A549 treated with Hydrocortisone at 1 μM for 4 hours (cell line): ENCODE measurements around the gene IBSP. TPM values are rescaled to one million over a fixed set of nuclear protein-coding genes. Genes with fewer than 3 reads are reported as not detected.

ENCODE experiments used
- total RNA-seq: library from RNA; stranded (reverse); fragments of 200-300 nt; extraction: Qiagen RNA extraction; gene quantifications from 5 replicates; pipeline ENCODE4 v1.2.3, GENCODE V29; 2022

Gene IBSP, protein sequence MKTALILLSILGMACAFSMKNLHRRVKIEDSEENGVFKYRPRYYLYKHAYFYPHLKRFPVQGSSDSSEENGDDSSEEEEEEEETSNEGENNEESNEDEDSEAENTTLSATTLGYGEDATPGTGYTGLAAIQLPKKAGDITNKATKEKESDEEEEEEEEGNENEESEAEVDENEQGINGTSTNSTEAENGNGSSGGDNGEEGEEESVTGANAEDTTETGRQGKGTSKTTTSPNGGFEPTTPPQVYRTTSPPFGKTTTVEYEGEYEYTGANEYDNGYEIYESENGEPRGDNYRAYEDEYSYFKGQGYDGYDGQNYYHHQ
- not detected in 5 replicates for total RNA-seq

DNA sequence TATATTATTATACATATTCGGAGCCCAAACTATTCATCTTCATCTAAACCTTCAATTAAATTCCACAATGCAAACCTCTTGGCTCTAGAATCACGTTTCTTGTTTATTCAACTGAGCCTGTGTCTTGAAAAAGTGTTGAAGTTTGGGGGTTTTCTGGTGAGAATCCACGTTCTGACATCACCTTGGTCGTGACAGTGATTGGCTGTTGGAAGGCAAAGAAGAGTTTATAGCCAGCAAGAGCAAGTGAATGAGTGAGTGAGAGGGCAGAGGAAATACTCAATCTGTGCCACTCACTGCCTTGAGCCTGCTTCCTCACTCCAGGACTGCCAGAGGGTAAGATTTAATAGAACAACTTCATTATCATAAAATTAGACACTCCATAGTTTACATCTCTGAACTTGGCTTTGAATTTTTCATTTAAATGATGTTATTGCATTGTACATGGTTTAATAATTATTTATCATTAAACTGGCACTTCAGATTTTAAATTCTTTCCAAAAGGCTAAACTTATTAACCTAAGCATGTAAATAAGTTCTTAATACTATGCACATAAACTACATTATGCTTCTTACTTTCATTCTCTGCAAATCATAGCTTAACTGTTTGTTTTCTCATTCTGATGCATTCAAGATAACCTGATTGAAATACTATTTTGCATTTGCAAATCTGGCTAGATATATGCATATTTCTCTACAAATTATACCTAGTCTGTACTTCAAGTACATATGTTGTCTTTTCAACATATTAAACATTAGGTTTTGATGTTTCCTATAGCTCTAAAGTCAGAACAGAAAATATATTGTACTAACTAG lies at the start of gene IBSP:
IBSP (plus strand) TSS at position 254 of the 813 bp plus-strand sequence. CDS start 2,808 bp downstream, outside the sequence.

DNA sequence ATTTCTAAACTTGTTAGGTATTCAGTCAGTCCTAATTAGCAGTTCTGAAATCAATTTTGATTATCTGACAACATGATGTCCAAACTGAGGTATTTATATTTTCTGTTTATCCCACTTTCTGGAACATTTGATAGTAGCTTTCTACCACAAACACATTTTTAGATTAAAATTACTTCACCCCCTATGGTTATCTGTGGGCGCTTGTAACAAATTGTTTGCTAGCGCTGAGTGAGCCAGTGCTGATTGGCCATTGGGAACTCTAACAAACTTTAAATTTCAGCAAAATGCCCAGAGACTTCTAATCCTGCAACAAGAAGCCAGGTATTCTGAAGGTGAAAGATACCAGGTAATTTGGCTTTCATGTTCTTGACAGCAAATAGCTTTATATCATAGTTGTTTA lies 33.3 kb downstream of the IBSP start, which contains the start of gene MEPE:
MEPE (plus strand) TSS at position 301 of the 400 bp plus-strand sequence. CDS start 1,746 bp downstream, outside the sequence.

Other genes with a start within 250 kb of the IBSP start
- not detected in 5 replicates for gene DSPP, start 191.0 kb upstream of the IBSP start, total RNA-seq
- gene DMP1, start 149.3 kb upstream of the IBSP start, total RNA-seq, result not detected in 5 replicates
- not detected in 5 replicates for gene MEPE, start 33.4 kb downstream of the IBSP start, total RNA-seq
- gene SPP1, start 176.2 kb downstream of the IBSP start, total RNA-seq, result 136 to 194 TPM (median 162 TPM) in 5 replicates
- gene PKD2, start 208.1 kb downstream of the IBSP start, total RNA-seq, result 12.8 to 29.0 TPM (median 18.5 TPM) in 5 replicates